Measurements from ENCODE around the gene PREPL.

GRCh38 chr2:44364604-44365003, 3.3 kb upstream of the PREPL start:
- no peak for TF ChIP-seq CTCF (IDR thresholded peaks at IDR 0.05; ENCODE audit: insufficient read depth, low read length, poor library complexity, severe bottlenecking)
- TF ChIP-seq EZH2phosphoT487 (conservative IDR thresholded peaks at IDR 0.05; ENCODE audit: low read length) = no peak

Data from SU-DHL-6 (cell line).